ENCODE results near the gene MET.

- TF ChIP-seq CTCF (IDR thresholded peaks at IDR 0.05; ENCODE audit: control extremely low read depth in 1 of 3, insufficient read depth in 1 of 3, low read depth in 1 of 3, low read length in 3 of 3) (no peak), SP1 (IDR thresholded peaks at IDR 0.05; ENCODE audit: low read depth, low read length) (no peak), POLR2AphosphoS5 (IDR thresholded peaks at IDR 0.05; ENCODE audit: low read depth, low read length) (no peak), EGR1 (IDR thresholded peaks at IDR 0.05; ENCODE audit: borderline replicate concordance, low read depth, low read length) (no peak), RAD21 (IDR thresholded peaks at IDR 0.05 in 1 of 2, conservative IDR thresholded peaks at IDR 0.05 in 1 of 2; ENCODE audit: low read depth in 2 of 2, low read length in 2 of 2) (no peak), EZH2 (IDR thresholded peaks at IDR 0.05; ENCODE audit: low read depth, low read length, severe bottlenecking) (no peak), EP300 (IDR thresholded peaks at IDR 0.05; ENCODE audit: borderline replicate concordance in 1 of 2, low read depth in 2 of 2, low read length in 2 of 2) (no peak), CHD2 (IDR thresholded peaks at IDR 0.05; ENCODE audit: low read length) (no peak), KDM1A (IDR thresholded peaks at IDR 0.05; ENCODE audit: borderline replicate concordance, low read length) (no peak), SIX5 (IDR thresholded peaks at IDR 0.05; ENCODE audit: low read depth, low read length) (no peak), ATF2 (IDR thresholded peaks at IDR 0.05; ENCODE audit: low read length) (no peak)
Observed at GRCh38 chr7:116636997-116637396, 35.0 kb upstream of the MET start.
